ENCODE results near the gene ZBTB39.

The ZBTB39 gene

DNA sequence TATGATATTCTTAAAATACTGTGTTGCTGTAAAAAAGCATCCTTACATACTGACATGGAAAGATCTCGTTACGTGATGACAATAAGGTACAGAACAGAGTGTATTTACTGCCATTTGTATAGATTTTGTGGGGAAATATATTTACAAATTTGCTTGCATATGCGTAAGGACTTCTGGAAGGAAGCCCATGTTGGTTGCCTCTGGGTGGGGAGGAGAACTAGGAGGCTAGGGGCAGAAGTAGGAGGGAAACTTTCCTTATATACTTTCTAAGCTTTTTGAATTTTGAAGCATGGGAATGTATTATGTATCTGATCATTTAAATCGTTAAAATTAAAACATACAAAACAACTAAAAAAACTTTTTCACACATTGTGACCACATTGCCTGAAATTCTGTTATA lies 33.9 kb upstream of the ZBTB39 start:
- TF ChIP-seq GATA3 (IDR thresholded peaks at IDR 0.05; ENCODE audit: low read depth, low read length) (no peak), GATA2 (IDR thresholded peaks at IDR 0.05; ENCODE audit: low read depth, low read length) (no peak)

- TF ChIP-seq GATA2 (IDR thresholded peaks at IDR 0.05; ENCODE audit: low read depth, low read length) (no peak), GATA3 (IDR thresholded peaks at IDR 0.05; ENCODE audit: low read depth, low read length) (no peak)
Measured at GRCh38 chr12:57039016-57039798, 32.9 kb upstream of the ZBTB39 start.

DNA sequence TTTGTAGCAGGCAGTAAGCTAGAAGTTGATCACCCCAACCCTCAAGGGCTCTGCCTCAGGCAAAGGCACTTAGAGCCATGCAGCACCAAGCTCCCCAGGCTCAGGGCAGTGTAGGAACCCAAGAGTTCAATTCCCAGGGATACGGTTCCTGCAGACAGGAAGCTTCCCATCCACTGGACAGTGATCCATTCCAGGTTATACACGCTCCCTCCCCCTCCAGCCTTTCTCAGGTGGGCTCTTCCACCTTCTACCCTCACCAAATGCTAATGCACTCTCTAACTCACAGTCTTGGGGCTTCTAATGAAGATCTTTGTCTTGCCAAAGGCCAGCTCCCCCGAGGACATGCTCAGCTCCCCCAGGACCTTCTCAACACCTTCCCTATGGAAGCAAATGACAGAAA lies 30.9 kb upstream of the ZBTB39 start:
- no peak for TF ChIP-seq GATA2 (IDR thresholded peaks at IDR 0.05; ENCODE audit: low read depth, low read length)
- TF ChIP-seq GATA3 (IDR thresholded peaks at IDR 0.05; ENCODE audit: low read depth, low read length), result no peak

- TF ChIP-seq GATA2 (IDR thresholded peaks at IDR 0.05; ENCODE audit: low read depth, low read length) (no peak), GATA3 (IDR thresholded peaks at IDR 0.05; ENCODE audit: low read depth, low read length) (no peak)
Measured at GRCh38 chr12:57033431-57033830, 27.1 kb upstream of the ZBTB39 start.

- TF ChIP-seq GATA2 (IDR thresholded peaks at IDR 0.05; ENCODE audit: low read depth, low read length) (no peak), GATA3 (IDR thresholded peaks at IDR 0.05; ENCODE audit: low read depth, low read length) (no peak)
Measured at GRCh38 chr12:57031789-57032188, 25.4 kb upstream of the ZBTB39 start.

DNA sequence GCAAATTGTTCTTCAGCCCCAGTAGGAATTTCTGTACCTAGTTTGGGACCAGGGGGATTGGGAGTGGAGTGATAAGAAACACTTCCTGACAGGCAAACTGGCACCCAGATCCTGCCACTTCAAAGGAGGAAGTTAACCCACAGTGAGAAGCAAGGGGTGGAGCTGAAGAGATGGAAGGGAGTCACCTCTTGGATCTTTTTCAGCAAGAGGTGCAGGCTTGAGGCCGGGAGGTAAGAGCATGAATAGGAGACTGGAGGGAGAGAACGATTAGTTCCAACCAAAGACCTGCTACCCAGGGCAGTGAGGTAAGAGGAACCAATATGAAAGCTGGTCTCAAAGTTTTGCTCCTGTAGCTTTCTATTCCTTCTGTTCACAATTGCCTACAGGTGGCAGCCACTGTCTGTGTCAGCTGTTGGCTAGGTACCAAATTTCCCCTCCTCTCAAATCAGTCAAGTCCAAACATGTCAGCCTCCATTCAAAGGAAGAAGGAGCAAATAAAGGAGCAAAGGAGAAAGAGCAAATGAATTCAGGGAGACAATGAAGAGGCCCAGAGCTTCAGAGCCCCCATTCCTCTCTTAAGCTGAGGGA lies 24.9 kb upstream of the ZBTB39 start:
- TF ChIP-seq GATA2 (IDR thresholded peaks at IDR 0.05; ENCODE audit: low read depth, low read length) (no peak), GATA3 (IDR thresholded peaks at IDR 0.05; ENCODE audit: low read depth, low read length) (no peak)

DNA sequence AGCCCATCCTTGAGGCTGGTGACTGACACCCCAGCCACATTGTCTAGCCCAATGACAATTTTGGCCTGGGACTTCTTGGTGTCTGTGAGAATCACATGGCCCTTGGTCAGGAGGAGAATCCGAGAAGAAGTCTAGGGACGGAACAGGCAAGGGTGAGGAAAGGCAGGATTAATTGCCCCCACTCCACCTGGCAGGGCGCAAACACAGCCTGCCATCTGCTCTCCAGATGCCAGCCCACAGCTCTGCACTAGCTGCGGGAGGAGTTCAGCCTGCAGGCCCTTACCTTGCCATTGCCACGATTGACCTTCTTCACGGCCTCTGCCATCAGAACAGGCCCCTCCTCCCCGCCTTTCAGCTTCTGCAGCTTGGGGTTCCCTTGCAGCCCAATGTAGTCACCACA lies 23.1 kb upstream of the ZBTB39 start:
- TF ChIP-seq GATA3 (IDR thresholded peaks at IDR 0.05; ENCODE audit: low read depth, low read length), result no peak

DNA sequence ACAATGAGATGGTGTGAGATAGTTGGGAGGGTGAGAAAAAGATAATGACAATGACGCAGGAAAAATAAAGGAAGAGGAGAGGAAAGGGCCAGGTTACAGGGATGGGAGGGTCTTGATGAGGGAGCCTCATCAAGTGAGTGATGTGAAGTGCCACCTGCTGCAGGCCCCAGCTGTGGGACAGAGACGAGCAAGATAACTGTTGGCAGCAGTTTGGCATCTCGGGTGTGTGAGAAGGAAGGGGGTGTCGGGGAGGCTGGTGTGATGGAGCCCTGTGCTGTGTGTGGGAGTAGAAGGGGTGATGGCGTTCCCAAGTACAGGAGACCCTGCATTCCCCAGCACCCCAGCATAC lies 21.4 kb upstream of the ZBTB39 start:
- TF ChIP-seq GATA3 (IDR thresholded peaks at IDR 0.05; ENCODE audit: low read depth, low read length), result no peak
- TF ChIP-seq GATA2 (IDR thresholded peaks at IDR 0.05; ENCODE audit: low read depth, low read length), result no peak

- TF ChIP-seq GATA2 (IDR thresholded peaks at IDR 0.05; ENCODE audit: low read depth, low read length) (no peak), GATA3 (IDR thresholded peaks at IDR 0.05; ENCODE audit: low read depth, low read length) (no peak)
Measured at GRCh38 chr12:57027011-57027804, 20.9 kb upstream of the ZBTB39 start.

- TF ChIP-seq GATA2 (IDR thresholded peaks at IDR 0.05; ENCODE audit: low read depth, low read length) (no peak), GATA3 (IDR thresholded peaks at IDR 0.05; ENCODE audit: low read depth, low read length) (no peak)
Measured at GRCh38 chr12:57025196-57025595, 18.9 kb upstream of the ZBTB39 start.

DNA sequence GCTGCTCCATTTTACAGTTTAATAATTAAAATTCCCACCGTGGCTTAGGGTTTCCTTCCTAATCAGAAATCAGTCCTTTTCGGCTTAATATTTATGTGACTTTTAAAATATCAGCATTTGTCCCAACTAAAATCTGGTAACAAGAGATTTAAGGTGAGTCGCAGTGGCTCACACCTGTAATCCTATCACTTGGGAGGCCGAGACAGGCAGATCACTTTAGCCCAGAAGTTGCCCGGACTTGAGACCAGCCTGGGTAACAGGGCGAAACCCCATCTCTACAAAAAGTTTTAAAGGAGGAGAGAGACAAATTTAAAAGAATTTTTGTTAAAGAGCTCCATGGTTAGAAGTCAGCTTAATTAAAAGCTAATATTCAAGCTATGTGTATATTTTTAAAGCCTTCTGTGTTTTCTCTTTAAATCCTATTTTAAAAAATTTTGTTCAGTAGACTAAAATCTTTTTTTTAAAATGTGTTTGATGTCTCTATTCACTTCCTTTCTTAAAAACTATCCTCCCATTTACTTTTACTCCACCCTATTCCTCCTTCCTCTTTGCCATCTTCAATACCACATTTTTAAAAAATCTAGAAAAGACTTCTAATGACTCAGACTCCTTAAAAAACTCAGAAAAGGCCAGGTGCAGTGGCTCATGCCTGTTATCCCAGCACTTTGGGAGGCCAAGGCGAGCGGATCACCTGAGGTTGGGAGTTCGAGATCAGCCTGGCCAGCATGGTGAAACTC lies 13.8 kb upstream of the ZBTB39 start:
- TF ChIP-seq GATA2 (IDR thresholded peaks at IDR 0.05; ENCODE audit: low read depth, low read length) (no peak), GATA3 (IDR thresholded peaks at IDR 0.05; ENCODE audit: low read depth, low read length) (no peak)

- TF ChIP-seq GATA3 (IDR thresholded peaks at IDR 0.05; ENCODE audit: low read depth, low read length), result no peak
- no peak for TF ChIP-seq GATA2 (IDR thresholded peaks at IDR 0.05; ENCODE audit: low read depth, low read length)
Measured at GRCh38 chr12:57018906-57019305, 12.6 kb upstream of the ZBTB39 start.

- TF ChIP-seq GATA2 (IDR thresholded peaks at IDR 0.05; ENCODE audit: low read depth, low read length) (no peak), GATA3 (IDR thresholded peaks at IDR 0.05; ENCODE audit: low read depth, low read length) (no peak)
Measured at GRCh38 chr12:57016348-57016747, 10.0 kb upstream of the ZBTB39 start, which contains the start of gene TAC3. Gene TAC3 (minus strand): TSS chr12:57016529. CDS start chr12:57015797, 732 bp downstream.

All from SH-SY5Y (cell line).